CD4-positive, alpha-beta memory T cell (primary cell): ENCODE measurements around the gene CHN1. TPM values are rescaled to one million over a fixed set of nuclear protein-coding genes. Genes with fewer than 3 reads are reported as not detected.

Experiments used
- CTCF ChIA-PET: fragments of 350-600 bp; sonication (Branson Sonifier 250); formaldehyde crosslinking; loops from one replicate; lab custom pipeline; 2021; ENCODE audit warnings: inconsistent platforms; ENCODE audit not compliant: partially characterized antibody; lab: Charles Lee
- POLR2A ChIA-PET: fragments of 350-600 bp; sonication (Branson Sonifier 250); formaldehyde crosslinking; loops from one replicate; lab custom pipeline; 2021; ENCODE audit not compliant: partially characterized antibody; lab: Charles Lee
- DNase-seq, 5 donors: peaks; one replicate each; pipeline versions ENCODE4 v3.0.0 to v3.0.0-alpha.2; 2020 to 2022; ENCODE audit warnings: mixed read lengths in 1 of 5
- H3K27ac ChIP-seq: one replicate; pipeline ENCODE4 v1.7.0; 2013; ENCODE audit warnings: low read depth, low read length
- H3K27me3 ChIP-seq: 2 replicates; pipeline ENCODE4 v1.7.0; 2013; ENCODE audit warnings: mild to moderate bottlenecking, low read length, moderate library complexity; ENCODE audit not compliant: insufficient read depth
- H3K36me3 ChIP-seq: 2 replicates; pipeline ENCODE4 v1.7.0; 2013; ENCODE audit warnings: mild to moderate bottlenecking, low read length, moderate library complexity; ENCODE audit not compliant: insufficient read depth
- H3K4me1 ChIP-seq: 2 replicates; pipeline ENCODE4 v1.7.0; 2013; ENCODE audit warnings: mild to moderate bottlenecking, low read length, moderate library complexity; ENCODE audit not compliant: insufficient read depth
- H3K4me3 ChIP-seq, 2 donors: one replicate each; pipeline ENCODE4 v1.7.0; 2013; ENCODE audit warnings: low read length in 2 of 2, mild to moderate bottlenecking in 1 of 2
- H3K9me3 ChIP-seq, 2 donors: one replicate each; pipeline ENCODE4 v1.7.0; 2013; ENCODE audit warnings: low read length in 2 of 2, control low read depth in 1 of 2; ENCODE audit not compliant: control insufficient read depth in 1 of 2
- H3K27ac Mint-ChIP-seq, 7 donors: one replicate each; pipeline ENCODE4 v1.8.0; 2020 to 2021; ENCODE audit warnings: mixed read lengths in 7 of 7, mild to moderate bottlenecking in 6 of 7, inconsistent platforms in 3 of 7, moderate library complexity in 3 of 7
- H3K27me3 Mint-ChIP-seq, 2 donors: one replicate each; pipeline ENCODE4 v1.8.0; 2020 to 2021; ENCODE audit warnings: mixed read lengths in 2 of 2
- H3K36me3 Mint-ChIP-seq, 2 donors: one replicate each; pipeline ENCODE4 v1.8.0; 2020 to 2021; ENCODE audit warnings: mixed read lengths in 2 of 2, inconsistent platforms in 1 of 2, mild to moderate bottlenecking in 1 of 2
- H3K4me1 Mint-ChIP-seq, 4 donors: one replicate each; pipeline ENCODE4 v1.8.0; 2020 to 2021; ENCODE audit warnings: mixed read lengths in 4 of 4, mild to moderate bottlenecking in 1 of 4
- H3K4me3 Mint-ChIP-seq, 8 donors: one replicate each; pipeline ENCODE4 v1.8.0; 2020 to 2021; ENCODE audit warnings: mixed read lengths in 8 of 8, mild to moderate bottlenecking in 7 of 8, moderate library complexity in 6 of 8, inconsistent platforms in 3 of 8
- H3K9me3 Mint-ChIP-seq, 8 donors: one replicate each; pipeline ENCODE4 v1.8.0; 2020 to 2021; ENCODE audit warnings: mixed read lengths in 8 of 8, mild to moderate bottlenecking in 5 of 8, inconsistent platforms in 3 of 8, moderate library complexity in 1 of 8
- intact Hi-C: fragments of 100-400 bp; cut with micrococcal nuclease; formaldehyde crosslinking; loops from one replicate; pipeline ENCODE4 v1.15.1; 2023
- polyA plus RNA-seq, 2 donors: library from polyadenylated mRNA; unstranded; fragments of 300-500 nt; fragmentation: Illumina TruSeq; gene quantifications; one replicate each; pipeline ENCODE4 v1.2.3, GENCODE V29; 2021
- total RNA-seq, 2 experiments: library from RNA; stranded (reverse); gene quantifications; one replicate each; pipeline ENCODE4 v1.2.3, GENCODE V29; 2021

Gene CHN1
- total and polyA plus RNA-seq, 4 experiments from 2014 or later = 3.4 to 15.3 (median 8.9) TPM

DNA sequence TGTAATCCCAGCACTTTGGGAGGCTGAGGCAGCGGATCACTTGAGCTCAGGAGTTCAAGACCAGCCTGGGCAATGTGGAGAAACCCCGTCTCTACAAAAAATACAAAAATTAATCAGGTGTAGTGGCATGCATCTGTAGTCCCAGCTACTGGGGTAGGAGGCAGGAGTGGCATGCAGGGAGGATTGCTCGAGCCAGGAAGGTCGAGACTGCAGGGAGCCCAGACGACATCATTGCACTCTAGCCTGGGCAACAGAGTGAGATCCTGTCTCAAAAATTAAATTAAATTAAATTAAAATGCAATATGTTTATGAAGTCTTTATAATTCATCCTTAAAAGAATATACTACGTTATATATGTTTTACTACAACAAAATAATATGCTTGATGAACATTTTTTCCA, 38.1 kb downstream of the CHN1 start:
- ChIA-PET CTCF (interaction anchor here (1.6 kb wide), 1 partner anchor 17 kb away, joined by 5 read pairs; no protein-coding TSS in a partner anchor), POLR2A (no interaction called here)

DNA sequence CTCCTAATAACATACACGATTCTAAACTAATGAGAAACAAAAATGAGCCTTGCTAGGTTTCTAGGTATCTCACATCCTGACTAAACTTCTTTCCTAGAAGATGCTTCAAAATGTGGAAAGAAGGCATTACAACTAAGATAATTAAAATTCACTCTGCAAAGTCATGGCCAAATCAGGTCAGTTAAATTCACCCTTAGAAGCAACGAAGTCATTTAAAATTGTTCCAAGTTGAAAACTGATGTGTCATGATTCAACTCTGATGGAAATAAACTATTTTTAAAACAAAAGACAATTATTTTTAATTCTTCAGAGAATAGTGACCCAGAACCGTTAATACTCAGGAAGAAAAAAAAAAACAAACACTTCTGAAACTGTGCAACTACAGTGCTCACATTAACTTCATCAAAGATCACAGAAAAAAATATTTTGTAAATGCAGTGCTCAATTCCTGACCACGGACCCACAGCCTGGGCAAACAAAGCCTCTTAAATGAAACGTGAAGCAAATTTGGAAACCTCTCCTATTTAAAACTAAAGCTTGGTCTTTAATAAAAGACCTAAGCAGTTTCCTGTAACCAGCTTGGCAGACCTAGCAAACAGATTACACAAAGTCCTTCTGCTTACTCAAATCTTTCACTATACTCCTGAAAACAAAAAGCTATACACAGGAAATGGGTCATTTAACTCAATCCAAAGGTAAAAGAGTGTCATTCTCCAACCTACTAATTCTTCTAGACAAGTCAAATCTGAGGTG, 39.0 kb downstream of the CHN1 start:
- no peaks in the 10 kb centered on the region for H3K4me1 ChIP-seq
- Mint-ChIP-seq H3K36me3 (no peaks in the 10 kb centered on the region), H3K4me1 (peaks cover 0 to 5% (median 2%) of the 10 kb centered on the region in 4 donors), H3K27me3 (peaks cover 5 to 11% of the 10 kb centered on the region in 2 donors), H3K9me3 (no peaks in the 10 kb centered on the region), H3K4me3 (no peak overlapping the region), H3K27ac (no peak overlapping the region)
- ChIA-PET POLR2A (no interaction called here), CTCF (interaction anchor here (1.6 kb wide), 1 partner anchor 18 kb away, joined by 5 read pairs; no protein-coding TSS in a partner anchor)
- H3K9me3 ChIP-seq = no peaks in the 10 kb centered on the region
- intact Hi-C loops = no loop called here
- no peaks in the 10 kb centered on the region for H3K36me3 ChIP-seq
- no peak overlapping the region for H3K27ac ChIP-seq
- no peaks in the 10 kb centered on the region for H3K27me3 ChIP-seq
- DNase-seq = no peak
- H3K4me3 ChIP-seq = no peak overlapping the region

More for the DNA sequence above, 38.1 kb downstream of the CHN1 start:
- Mint-ChIP-seq H3K27me3 (peaks cover 6 to 11% of the 10 kb centered on the region in 2 donors), H3K4me1 (peaks cover 0 to 5% (median 2%) of the 10 kb centered on the region in 4 donors), H3K9me3 (no peaks in the 10 kb centered on the region), H3K36me3 (no peaks in the 10 kb centered on the region), H3K27ac (no peak overlapping the region), H3K4me3 (no peak overlapping the region)
- no peak for DNase-seq
- intact Hi-C loops = no loop called here
- H3K36me3 ChIP-seq = no peaks in the 10 kb centered on the region
- no peak overlapping the region for H3K4me3 ChIP-seq
- no peak overlapping the region for H3K27ac ChIP-seq
- H3K27me3 ChIP-seq = no peaks in the 10 kb centered on the region
- no peaks in the 10 kb centered on the region for H3K4me1 ChIP-seq
- no peaks in the 10 kb centered on the region for H3K9me3 ChIP-seq

GRCh38 chr2:174965551-174965950, 39.6 kb downstream of the CHN1 start:
- H3K27ac Mint-ChIP-seq = no peak overlapping the region
- no peak overlapping the region for H3K4me3 Mint-ChIP-seq
- no peaks in the 10 kb centered on the region for H3K36me3 Mint-ChIP-seq
- intact Hi-C loops = no loop called here
- H3K27me3 Mint-ChIP-seq = peaks cover 5 to 11% of the 10 kb centered on the region in 2 donors
- Histone ChIP-seq H3K27ac (no peak overlapping the region), H3K27me3 (no peaks in the 10 kb centered on the region), H3K4me3 (no peak overlapping the region), H3K4me1 (no peaks in the 10 kb centered on the region), H3K36me3 (no peaks in the 10 kb centered on the region), H3K9me3 (no peaks in the 10 kb centered on the region)
- no peaks in the 10 kb centered on the region for H3K9me3 Mint-ChIP-seq
- no peak for DNase-seq
- H3K4me1 Mint-ChIP-seq = peaks cover 0 to 7% (median 3%) of the 10 kb centered on the region in 4 donors
- ChIA-PET POLR2A (no interaction called here), CTCF (no interaction called here)

DNA sequence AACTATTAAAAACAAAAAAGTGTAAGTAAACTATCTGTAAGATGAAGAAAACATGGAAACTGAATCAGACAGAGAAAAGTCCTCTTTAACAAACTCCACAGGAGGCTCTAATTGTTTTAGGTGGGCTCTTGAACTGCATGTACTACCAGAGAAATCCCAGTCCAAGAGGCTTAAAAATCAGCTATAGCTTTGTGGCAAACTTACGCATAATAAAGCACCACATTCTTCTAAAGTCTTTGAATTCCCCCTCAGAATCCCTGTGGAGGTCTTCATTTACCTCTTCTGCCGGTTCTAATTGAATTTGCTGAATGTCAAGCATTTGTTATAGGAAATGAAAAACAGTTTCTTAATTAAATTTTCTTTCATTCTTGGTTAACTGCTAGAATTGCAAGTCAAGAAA, 40.8 kb downstream of the CHN1 start:
- Histone ChIP-seq H3K4me3 (no peak overlapping the region), H3K27me3 (no peaks in the 10 kb centered on the region), H3K4me1 (no peaks in the 10 kb centered on the region), H3K36me3 (no peaks in the 10 kb centered on the region), H3K9me3 (no peaks in the 10 kb centered on the region), H3K27ac (no peak overlapping the region)
- Mint-ChIP-seq H3K27ac (no peak overlapping the region), H3K36me3 (no peaks in the 10 kb centered on the region), H3K9me3 (no peaks in the 10 kb centered on the region), H3K4me1 (peaks cover 0 to 8% (median 3%) of the 10 kb centered on the region in 4 donors), H3K4me3 (no peak overlapping the region), H3K27me3 (peaks cover 5 to 11% of the 10 kb centered on the region in 2 donors)
- CTCF ChIA-PET = no interaction called here
- intact Hi-C loops = no loop called here
- no peak for DNase-seq
- POLR2A ChIA-PET = no interaction called here

- Histone ChIP-seq H3K9me3 (no peaks in the 10 kb centered on the region), H3K27ac (no peak overlapping the region), H3K36me3 (no peaks in the 10 kb centered on the region), H3K4me3 (no peak overlapping the region), H3K4me1 (no peaks in the 10 kb centered on the region), H3K27me3 (no peaks in the 10 kb centered on the region)
- intact Hi-C loops = no loop called here
- peaks cover 5 to 7% of the 10 kb centered on the region in 2 donors for H3K27me3 Mint-ChIP-seq
- H3K36me3 Mint-ChIP-seq = no peaks in the 10 kb centered on the region
- CTCF ChIA-PET = no interaction called here
- no peak for DNase-seq
- POLR2A ChIA-PET = no interaction called here
- H3K4me3 Mint-ChIP-seq = no peak overlapping the region
- peaks cover 0 to 4% (median 1%) of the 10 kb centered on the region in 4 donors for H3K4me1 Mint-ChIP-seq
- H3K27ac Mint-ChIP-seq = no peak overlapping the region
- H3K9me3 Mint-ChIP-seq = no peaks in the 10 kb centered on the region
These were observed 41.5 kb downstream of the CHN1 start for GRCh38 chr2:174963437-174964400.

GRCh38 chr2:174959787-174960186, 45.4 kb downstream of the CHN1 start:
- Mint-ChIP-seq H3K4me3 (no peak overlapping the region), H3K27ac (no peak overlapping the region), H3K4me1 (peaks cover 0 to 4% (median 1%) of the 10 kb centered on the region in 4 donors), H3K36me3 (no peaks in the 10 kb centered on the region), H3K9me3 (no peaks in the 10 kb centered on the region), H3K27me3 (peaks cover 0 to 3% of the 10 kb centered on the region in 2 donors)
- intact Hi-C loops = no loop called here
- POLR2A ChIA-PET = no interaction called here
- H3K4me1 ChIP-seq = no peaks in the 10 kb centered on the region
- no peaks in the 10 kb centered on the region for H3K27me3 ChIP-seq
- H3K27ac ChIP-seq = no peak overlapping the region
- CTCF ChIA-PET = interaction anchor here (2.0 kb wide), 1 partner anchor 262 kb away, joined by 8 read pairs; no protein-coding TSS in a partner anchor
- DNase-seq = no peak
- H3K4me3 ChIP-seq = no peak overlapping the region
- H3K9me3 ChIP-seq = no peaks in the 10 kb centered on the region
- no peaks in the 10 kb centered on the region for H3K36me3 ChIP-seq

DNA sequence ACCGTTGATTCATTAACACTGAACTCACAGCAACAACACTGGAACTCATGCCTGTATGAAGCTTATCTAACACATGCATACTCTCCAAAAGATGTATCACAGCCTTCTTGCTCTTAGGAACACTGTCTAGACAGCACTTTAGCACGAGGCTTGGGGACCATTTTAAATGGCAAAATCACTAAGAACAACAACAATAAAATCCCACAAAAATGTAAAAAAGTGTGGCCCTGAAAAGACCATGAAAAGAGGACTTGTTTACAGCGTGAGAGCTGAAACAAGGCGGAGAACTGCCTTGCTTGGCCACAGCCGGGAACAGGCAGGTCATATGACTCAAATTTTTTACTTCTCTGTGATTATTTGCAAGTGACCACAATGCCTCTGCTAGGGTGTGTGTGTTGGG, 48.1 kb downstream of the CHN1 start:
- no peak overlapping the region for H3K27ac ChIP-seq
- ChIA-PET POLR2A (no interaction called here), CTCF (no interaction called here)
- Mint-ChIP-seq H3K36me3 (no peaks in the 10 kb centered on the region), H3K27me3 (peaks cover 4 to 10% of the 10 kb centered on the region in 2 donors), H3K4me1 (peaks cover 0 to 4% (median 1%) of the 10 kb centered on the region in 4 donors), H3K4me3 (no peak overlapping the region), H3K9me3 (no peaks in the 10 kb centered on the region), H3K27ac (no peak overlapping the region)
- H3K9me3 ChIP-seq = no peaks in the 10 kb centered on the region
- intact Hi-C loops = no loop called here
- no peaks in the 10 kb centered on the region for H3K27me3 ChIP-seq
- no peaks in the 10 kb centered on the region for H3K4me1 ChIP-seq
- H3K36me3 ChIP-seq = no peaks in the 10 kb centered on the region
- no peak for DNase-seq
- H3K4me3 ChIP-seq = no peak overlapping the region
